GM18520 (cell line): ENCODE measurements around the gene NCAM1.
"Not testable (repeated sequence)": the region's sequence is repeated elsewhere in the genome, so short reads cannot be mapped to it uniquely, and the experiment has no call there.

ENCODE experiments used
- ATAC-seq: cut with Tn5 transposase; IDR thresholded peaks from one replicate; pipeline ENCODE4 v1.9.1; 2021; ENCODE audit not compliant: unreplicated experiment

NCAM1 gene

GRCh38 chr11:113021111-113021510 is 59.9 kb downstream of the NCAM1 start:
- ATAC-seq = no peak

GRCh38 chr11:113022262-113022661 is 61.0 kb downstream of the NCAM1 start:
- no peak for ATAC-seq

- ATAC-seq = no peak
These were observed 62.0 kb downstream of the NCAM1 start for GRCh38 chr11:113023228-113023627.

- no peak for ATAC-seq
These were observed 62.8 kb downstream of the NCAM1 start for GRCh38 chr11:113023986-113024385.

- ATAC-seq = no peak
These were observed 65.6 kb downstream of the NCAM1 start for GRCh38 chr11:113026778-113027177.

GRCh38 chr11:113034576-113034975 is 73.4 kb downstream of the NCAM1 start:
- no peak for ATAC-seq

GRCh38 chr11:113035708-113036107 is 74.5 kb downstream of the NCAM1 start:
- no peak for ATAC-seq

- ATAC-seq = no peak
These were observed 82.5 kb downstream of the NCAM1 start for GRCh38 chr11:113043698-113044097.

- no peak for ATAC-seq
These were observed 83.9 kb downstream of the NCAM1 start for GRCh38 chr11:113045146-113045545.

- no peak for ATAC-seq
These were observed 85.6 kb downstream of the NCAM1 start for GRCh38 chr11:113046866-113047265.

GRCh38 chr11:113048820-113049768 is 87.9 kb downstream of the NCAM1 start:
- ATAC-seq = no peak

GRCh38 chr11:113053042-113053441 is 91.8 kb downstream of the NCAM1 start:
- not testable (repeated sequence) for ATAC-seq

GRCh38 chr11:113057038-113057437 is 95.8 kb downstream of the NCAM1 start:
- no peak for ATAC-seq

- no peak for ATAC-seq
These were observed 98.3 kb downstream of the NCAM1 start for GRCh38 chr11:113059548-113059947.

- ATAC-seq = no peak
These were observed 104.1 kb downstream of the NCAM1 start for GRCh38 chr11:113065330-113065729.

GRCh38 chr11:113072237-113072858 is 111.1 kb downstream of the NCAM1 start:
- no peak for ATAC-seq

GRCh38 chr11:113073290-113073953 is 112.2 kb downstream of the NCAM1 start:
- ATAC-seq = no peak

GRCh38 chr11:113075586-113076095 is 114.4 kb downstream of the NCAM1 start:
- ATAC-seq = no peak

GRCh38 chr11:113077379-113077778 is 116.2 kb downstream of the NCAM1 start:
- ATAC-seq = no peak

- ATAC-seq = no peak
These were observed 121.2 kb downstream of the NCAM1 start for GRCh38 chr11:113082341-113082955.

GRCh38 chr11:113083571-113083970 is 122.4 kb downstream of the NCAM1 start:
- ATAC-seq = no peak
